ENCODE results near the gene FMOD. TPM values are rescaled to one million over a fixed set of nuclear protein-coding genes. Genes with fewer than 3 reads are reported as not detected.
A peak's percentile ranks its signal among the peaks of the same experiment; 100 is the strongest.

The FMOD gene
- total RNA-seq, 1 experiment from 2014 or later, result 2.2 TPM

GRCh38 chr1:203327684-203328457 is 23.1 kb downstream of the FMOD start:
- peak overlapping the region; percentile 53 for H3K4me3 ChIP-seq (ENCODE audit: low read length)
- DNase-seq, result no peak

GRCh38 chr1:203326830-203327683 is 23.9 kb downstream of the FMOD start:
- H3K4me1 ChIP-seq (ENCODE audit: low read length), result peaks cover 77% of the 10 kb centered on the region
- no peaks in the 10 kb centered on the region for H4K20me1 ChIP-seq (ENCODE audit: insufficient read depth, low read depth, low read length)
- no peak overlapping the region for H2AFZ ChIP-seq (ENCODE audit: low read length)
- no peaks in the 10 kb centered on the region for H3K9me3 ChIP-seq (ENCODE audit: low read length)
- no peaks in the 10 kb centered on the region for H3K79me2 ChIP-seq (ENCODE audit: low read length)
- H3K27me3 ChIP-seq (ENCODE audit: low read length), result no peaks in the 10 kb centered on the region
- no peaks in the 10 kb centered on the region for H3K36me3 ChIP-seq (ENCODE audit: insufficient read depth, low read length)
- H3K9me2 ChIP-seq (replicated peaks; ENCODE audit: insufficient read depth, low read length), result no peaks in the 10 kb centered on the region
- H3K4me2 ChIP-seq (ENCODE audit: low read depth, low read length, poor library complexity, severe bottlenecking), result peak overlapping the region; percentile 98
- peak overlapping the region; percentile 100 for H3K27ac ChIP-seq (ENCODE audit: low read length)
- H3K4me3 ChIP-seq (ENCODE audit: low read length), result peak overlapping the region; percentile 72
- peak overlapping the region; percentile 95 for H3K9ac ChIP-seq (ENCODE audit: low read length)
- DNase-seq, result peak; percentile 98

More at GRCh38 chr1:203327684-203328457, 23.1 kb downstream of the FMOD start:
- no peaks in the 10 kb centered on the region for H3K36me3 ChIP-seq (ENCODE audit: insufficient read depth, low read length)
- H3K9me2 ChIP-seq (replicated peaks; ENCODE audit: insufficient read depth, low read length), result no peaks in the 10 kb centered on the region
- H3K4me1 ChIP-seq (ENCODE audit: low read length), result peaks cover 69% of the 10 kb centered on the region
- peak overlapping the region; percentile 72 for H3K9ac ChIP-seq (ENCODE audit: low read length)
- H3K27ac ChIP-seq (ENCODE audit: low read length), result peak overlapping the region; percentile 100
- H4K20me1 ChIP-seq (ENCODE audit: insufficient read depth, low read depth, low read length), result no peaks in the 10 kb centered on the region
- H3K4me2 ChIP-seq (ENCODE audit: low read depth, low read length, poor library complexity, severe bottlenecking), result peak overlapping the region; percentile 98
- no peaks in the 10 kb centered on the region for H3K9me3 ChIP-seq (ENCODE audit: low read length)
- no peaks in the 10 kb centered on the region for H3K27me3 ChIP-seq (ENCODE audit: low read length)
- H2AFZ ChIP-seq (ENCODE audit: low read length), result no peak overlapping the region
- no peaks in the 10 kb centered on the region for H3K79me2 ChIP-seq (ENCODE audit: low read length)

GRCh38 chr1:203325418-203326091 is 25.4 kb downstream of the FMOD start:
- H3K4me2 ChIP-seq (ENCODE audit: low read depth, low read length, poor library complexity, severe bottlenecking), result peak overlapping the region; percentile 98
- no peaks in the 10 kb centered on the region for H3K36me3 ChIP-seq (ENCODE audit: insufficient read depth, low read length)
- peak overlapping the region; percentile 72 for H3K4me3 ChIP-seq (ENCODE audit: low read length)
- H4K20me1 ChIP-seq (ENCODE audit: insufficient read depth, low read depth, low read length), result no peaks in the 10 kb centered on the region
- H3K27me3 ChIP-seq (ENCODE audit: low read length), result no peaks in the 10 kb centered on the region
- peaks cover 83% of the 10 kb centered on the region for H3K4me1 ChIP-seq (ENCODE audit: low read length)
- H3K9ac ChIP-seq (ENCODE audit: low read length), result peak overlapping the region; percentile 95
- no peaks in the 10 kb centered on the region for H3K79me2 ChIP-seq (ENCODE audit: low read length)
- H3K9me3 ChIP-seq (ENCODE audit: low read length), result no peaks in the 10 kb centered on the region
- peak; percentile 89 for DNase-seq
- no peak overlapping the region for H2AFZ ChIP-seq (ENCODE audit: low read length)
- H3K27ac ChIP-seq (ENCODE audit: low read length), result peak overlapping the region; percentile 100
- no peaks in the 10 kb centered on the region for H3K9me2 ChIP-seq (replicated peaks; ENCODE audit: insufficient read depth, low read length)

GRCh38 chr1:203325026-203325417 is 25.9 kb downstream of the FMOD start:
- H2AFZ ChIP-seq (ENCODE audit: low read length), result no peak overlapping the region
- no peaks in the 10 kb centered on the region for H3K9me3 ChIP-seq (ENCODE audit: low read length)
- H3K36me3 ChIP-seq (ENCODE audit: insufficient read depth, low read length), result no peaks in the 10 kb centered on the region
- no peaks in the 10 kb centered on the region for H4K20me1 ChIP-seq (ENCODE audit: insufficient read depth, low read depth, low read length)
- peak overlapping the region; percentile 95 for H3K9ac ChIP-seq (ENCODE audit: low read length)
- H3K27ac ChIP-seq (ENCODE audit: low read length), result peak overlapping the region; percentile 100
- H3K27me3 ChIP-seq (ENCODE audit: low read length), result no peaks in the 10 kb centered on the region
- no peaks in the 10 kb centered on the region for H3K9me2 ChIP-seq (replicated peaks; ENCODE audit: insufficient read depth, low read length)
- peak overlapping the region; percentile 72 for H3K4me3 ChIP-seq (ENCODE audit: low read length)
- peak; percentile 93 for DNase-seq
- H3K4me1 ChIP-seq (ENCODE audit: low read length), result peaks cover 88% of the 10 kb centered on the region
- H3K4me2 ChIP-seq (ENCODE audit: low read depth, low read length, poor library complexity, severe bottlenecking), result peak overlapping the region; percentile 98
- H3K79me2 ChIP-seq (ENCODE audit: low read length), result no peaks in the 10 kb centered on the region

- peak overlapping the region; percentile 61 for H3K4me3 ChIP-seq (ENCODE audit: low read length)
- DNase-seq, result peak; percentile 64
- peak overlapping the region; percentile 76 for H2AFZ ChIP-seq (ENCODE audit: low read length)
Measured at GRCh38 chr1:203324105-203325025, 26.6 kb downstream of the FMOD start.

GRCh38 chr1:203323587-203323986 is 27.3 kb downstream of the FMOD start:
- Histone ChIP-seq H2AFZ (ENCODE audit: low read length) (peak overlapping the region; percentile 76; the same call in 1 of the 2 replicates), H4K20me1 (ENCODE audit: insufficient read depth, low read depth, low read length) (no peaks in the 10 kb centered on the region), H3K79me2 (ENCODE audit: low read length) (no peaks in the 10 kb centered on the region), H3K9ac (ENCODE audit: low read length) (peak overlapping the region; percentile 95), H3K4me2 (ENCODE audit: low read depth, low read length, poor library complexity, severe bottlenecking) (peak overlapping the region; percentile 98), H3K4me1 (ENCODE audit: low read length) (peaks cover 85% of the 10 kb centered on the region), H3K36me3 (ENCODE audit: insufficient read depth, low read length) (no peaks in the 10 kb centered on the region), H3K27ac (ENCODE audit: low read length) (peak overlapping the region; percentile 100), H3K9me3 (ENCODE audit: low read length) (no peaks in the 10 kb centered on the region), H3K9me2 (replicated peaks; ENCODE audit: insufficient read depth, low read length) (no peaks in the 10 kb centered on the region), H3K4me3 (ENCODE audit: low read length) (peak overlapping the region; percentile 61; the same call in 1 of the 2 replicates), H3K27me3 (ENCODE audit: low read length) (no peaks in the 10 kb centered on the region)
- no peak for DNase-seq

More at GRCh38 chr1:203324105-203325025, 26.6 kb downstream of the FMOD start:
- H3K27me3 ChIP-seq (ENCODE audit: low read length), result no peaks in the 10 kb centered on the region
- H3K4me1 ChIP-seq (ENCODE audit: low read length), result peaks cover 90% of the 10 kb centered on the region
- peak overlapping the region; percentile 100 for H3K27ac ChIP-seq (ENCODE audit: low read length)
- no peaks in the 10 kb centered on the region for H3K9me2 ChIP-seq (replicated peaks; ENCODE audit: insufficient read depth, low read length)
- H4K20me1 ChIP-seq (ENCODE audit: insufficient read depth, low read depth, low read length), result no peaks in the 10 kb centered on the region
- H3K36me3 ChIP-seq (ENCODE audit: insufficient read depth, low read length), result no peaks in the 10 kb centered on the region
- H3K9ac ChIP-seq (ENCODE audit: low read length), result peak overlapping the region; percentile 95
- peak overlapping the region; percentile 98 for H3K4me2 ChIP-seq (ENCODE audit: low read depth, low read length, poor library complexity, severe bottlenecking)
- H3K9me3 ChIP-seq (ENCODE audit: low read length), result no peaks in the 10 kb centered on the region
- H3K79me2 ChIP-seq (ENCODE audit: low read length), result no peaks in the 10 kb centered on the region

- Histone ChIP-seq H3K36me3 (ENCODE audit: insufficient read depth, low read length) (no peaks in the 10 kb centered on the region), H3K4me3 (ENCODE audit: low read length) (no peak overlapping the region)
- no peak for DNase-seq
Measured at GRCh38 chr1:203322500-203323179, 28.3 kb downstream of the FMOD start.

More at GRCh38 chr1:203322500-203323179, 28.3 kb downstream of the FMOD start:
- H3K4me2 ChIP-seq (ENCODE audit: low read depth, low read length, poor library complexity, severe bottlenecking), result peak overlapping the region; percentile 98
- H3K9me2 ChIP-seq (replicated peaks; ENCODE audit: insufficient read depth, low read length), result no peaks in the 10 kb centered on the region
- peaks cover 76% of the 10 kb centered on the region for H3K4me1 ChIP-seq (ENCODE audit: low read length)
- H3K9me3 ChIP-seq (ENCODE audit: low read length), result no peaks in the 10 kb centered on the region
- H3K27ac ChIP-seq (ENCODE audit: low read length), result peak overlapping the region; percentile 100
- no peaks in the 10 kb centered on the region for H3K79me2 ChIP-seq (ENCODE audit: low read length)
- no peaks in the 10 kb centered on the region for H4K20me1 ChIP-seq (ENCODE audit: insufficient read depth, low read depth, low read length)
- peak overlapping the region; percentile 95 for H3K9ac ChIP-seq (ENCODE audit: low read length)
- no peak overlapping the region for H2AFZ ChIP-seq (ENCODE audit: low read length)
- H3K27me3 ChIP-seq (ENCODE audit: low read length), result no peaks in the 10 kb centered on the region

All from Karpas-422 (cell line).